NCI-H2171 (cell line): ENCODE data around the gene EHMT1.

Experiments
- DNase-seq: peaks from one replicate; lab custom pipeline; 2025; lab: John Stamatoyannopoulos, UW

EHMT1 gene

GRCh38 chr9:137787786-137788505 is 169.1 kb downstream of the EHMT1 start:
- DNase-seq, result no peak

- no peak for DNase-seq
Measured at GRCh38 chr9:137788561-137789294, 169.9 kb downstream of the EHMT1 start.

- DNase-seq, result no peak
Measured at GRCh38 chr9:137789295-137789895, 170.6 kb downstream of the EHMT1 start.

GRCh38 chr9:137791947-137792346 is 173.1 kb downstream of the EHMT1 start:
- no peak for DNase-seq

GRCh38 chr9:137793196-137793841 is 174.5 kb downstream of the EHMT1 start:
- DNase-seq, result no peak

GRCh38 chr9:137795156-137795666 is 176.4 kb downstream of the EHMT1 start:
- no peak for DNase-seq

- peak; percentile 99 for DNase-seq
Measured at GRCh38 chr9:137797206-137798120, 178.7 kb downstream of the EHMT1 start.

GRCh38 chr9:137798142-137798541 is 179.3 kb downstream of the EHMT1 start:
- DNase-seq, result no peak

- no peak for DNase-seq
Measured at GRCh38 chr9:137798901-137799629, 180.3 kb downstream of the EHMT1 start.

GRCh38 chr9:137799630-137799983 is 180.8 kb downstream of the EHMT1 start:
- no peak for DNase-seq

- DNase-seq, result no peak
Measured at GRCh38 chr9:137800196-137801022, 181.6 kb downstream of the EHMT1 start.

GRCh38 chr9:137801023-137801319 is 182.2 kb downstream of the EHMT1 start:
- no peak for DNase-seq

GRCh38 chr9:137802021-137802420 is 183.2 kb downstream of the EHMT1 start:
- no peak for DNase-seq

- DNase-seq, result no peak
Measured at GRCh38 chr9:137802521-137803243, 183.9 kb downstream of the EHMT1 start.

GRCh38 chr9:137804908-137805630 is 186.3 kb downstream of the EHMT1 start:
- DNase-seq, result no peak

- DNase-seq, result no peak
Measured at GRCh38 chr9:137807721-137808703, 189.2 kb downstream of the EHMT1 start.

GRCh38 chr9:137809040-137809576 is 190.3 kb downstream of the EHMT1 start:
- DNase-seq, result no peak
